GM12878 (cell line): ENCODE measurements around the gene IRAK3. TPM values are rescaled to one million over a fixed set of nuclear protein-coding genes. Genes with fewer than 3 reads are reported as not detected.

Experiments used
- ATAC-seq: fragments of 200-7000 bp; cut with Tn5 transposase; 3 replicates; pipeline ENCODE4 v1.9.1; 2020; ENCODE audit warnings: mild to moderate bottlenecking, moderate library complexity
- BruUV-seq: library from RNA; stranded (reverse); fragments of 400-500 nt; replicated peaks from 2 replicates; lab custom pipeline; 2021; lab: Mats Ljungman, UMichigan
- CTCF ChIA-PET: fragments of 300-600 bp; sonication (Branson Sonifier 250); formaldehyde crosslinking; extraction: SDS; loops from one replicate; lab custom pipeline; 2021; ENCODE audit warnings: inconsistent platforms; lab: Yijun Ruan, JAX
- POLR2A ChIA-PET: fragments of 350-600 bp; formaldehyde crosslinking; extraction: SDS; loops from one replicate; lab custom pipeline; 2021; ENCODE audit warnings: inconsistent platforms; lab: Charles Lee
- RAD21 ChIA-PET: fragments of 300-600 bp; sonication (Branson Sonifier 250); formaldehyde crosslinking; loops from one replicate; lab custom pipeline; 2023; ENCODE audit warnings: antibody characterized with exemption; ENCODE audit not compliant: unreplicated experiment; lab: Charles Lee
- SMC1A ChIA-PET: fragments of 300-600 bp; sonication (Branson Sonifier 250); formaldehyde crosslinking; loops from one replicate; lab custom pipeline; 2023; ENCODE audit not compliant: unreplicated experiment, uncharacterized antibody; lab: Charles Lee
- DNase-seq: peaks from one replicate; pipeline ENCODE4 v3.0.0-alpha.2; 2011; ENCODE audit warnings: low read depth, low spot score
- FAIRE-seq: peaks from 3 replicates; lab custom pipeline; 2011; peaks lifted over from hg19 to GRCh38; lab: Jason Lieb, UNC
- H2AFZ ChIP-seq: 2 replicates; pipeline ENCODE4 v1.6.0; 2011; ENCODE audit warnings: low read depth, low read length, control low read depth; ENCODE audit not compliant: control insufficient read depth
- H3K27ac ChIP-seq: 2 replicates; pipeline ENCODE4 v1.5.1; 2011; ENCODE audit warnings: control low read depth; ENCODE audit not compliant: control insufficient read depth, insufficient read depth
- H3K27me3 ChIP-seq, 2 experiments: replicated peaks in 1 of 2; 2 replicates each; pipeline versions ENCODE4 v1.6.0 to v1.6.1; 2011; ENCODE audit warnings: low read length in 1 of 2; ENCODE audit not compliant: control insufficient read depth in 2 of 2, insufficient read depth in 2 of 2
- H3K36me3 ChIP-seq, 2 experiments: 2 replicates each; pipeline ENCODE4 v1.5.1; 2011; ENCODE audit warnings: low read length in 1 of 2; ENCODE audit not compliant: control insufficient read depth in 2 of 2, insufficient read depth in 2 of 2
- H3K4me1 ChIP-seq: 2 replicates; pipeline ENCODE4 v1.6.1; 2011; ENCODE audit warnings: mild to moderate bottlenecking, low read length, moderate library complexity, mixed read lengths; ENCODE audit not compliant: control insufficient read depth, insufficient read depth
- H3K4me2 ChIP-seq: 2 replicates; pipeline ENCODE4 v1.6.0; 2011; ENCODE audit warnings: control low read depth; ENCODE audit not compliant: control insufficient read depth, insufficient read depth
- H3K4me3 ChIP-seq: fragments of 200-600 bp; sonication (generic); 2 replicates; pipeline ENCODE4 v1.5.1; 2016
- H3K79me2 ChIP-seq: 2 replicates; pipeline ENCODE4 v1.6.0; 2011; ENCODE audit warnings: low read length; ENCODE audit not compliant: control insufficient read depth, insufficient read depth
- H3K9ac ChIP-seq: 2 replicates; pipeline ENCODE4 v1.8.0; 2011; ENCODE audit warnings: low read length, control low read depth, mixed read lengths; ENCODE audit not compliant: control insufficient read depth, insufficient read depth
- H3K9me3 ChIP-seq: replicated peaks from 3 replicates; pipeline ENCODE4 v1.5.1; 2011; ENCODE audit warnings: mild to moderate bottlenecking, low read length; ENCODE audit not compliant: control insufficient read depth, insufficient read depth
- H4K20me1 ChIP-seq: 2 replicates; pipeline ENCODE4 v1.6.0; 2011; ENCODE audit not compliant: control insufficient read depth, insufficient read depth
- BACH1 ChIP-seq: fragments of 450-650 bp; IDR thresholded peaks from 2 replicates; pipeline ENCODE4 v1.6.1; 2017; ENCODE audit warnings: mild to moderate bottlenecking, borderline replicate concordance
- FOXK2 ChIP-seq: fragments of 450-650 bp; IDR thresholded peaks from 2 replicates; pipeline ENCODE4 v1.6.1; 2017; ENCODE audit warnings: mild to moderate bottlenecking, moderate library complexity
- GATAD2B ChIP-seq: fragments of 450-650 bp; conservative IDR thresholded peaks from 2 replicates; pipeline ENCODE4 v1.6.1; 2017; ENCODE audit warnings: low read depth, mild to moderate bottlenecking, moderate library complexity
- HDAC2 ChIP-seq: fragments of 200-600 bp; sonication (generic); IDR thresholded peaks from 2 replicates; pipeline ENCODE4 v1.6.1; 2017
- KLF5 ChIP-seq: fragments of 450-650 bp; IDR thresholded peaks from 2 replicates; pipeline ENCODE4 v1.6.1; 2014; ENCODE audit warnings: mild to moderate bottlenecking; ENCODE audit not compliant: partially characterized antibody
- MLLT1 ChIP-seq: fragments of 450-650 bp; IDR thresholded peaks from 2 replicates; pipeline ENCODE4 v1.6.1; 2016; ENCODE audit warnings: mild to moderate bottlenecking
- NRF1 ChIP-seq: conservative IDR thresholded peaks from 2 replicates; pipeline ENCODE4 v1.6.1; 2011; ENCODE audit warnings: mild to moderate bottlenecking, low read depth, low read length, improper control_type of control experiment
- POLR2A ChIP-seq: IDR thresholded peaks from 2 replicates; pipeline ENCODE4 v1.6.1; 2011; ENCODE audit warnings: low read depth, mild to moderate bottlenecking, low read length
- SIN3A ChIP-seq: IDR thresholded peaks from 2 replicates; pipeline ENCODE4 v1.6.1; 2012; ENCODE audit warnings: low read depth, low read length, improper control_type of control experiment
- TAF1 ChIP-seq: IDR thresholded peaks from 2 replicates; pipeline ENCODE4 v1.6.1; 2011; ENCODE audit warnings: mild to moderate bottlenecking, low read depth, low read length, borderline replicate concordance
- ZNF274 ChIP-seq: IDR thresholded peaks from one replicate; pipeline ENCODE4 v1.8.0; 2011; ENCODE audit not compliant: insufficient read length, insufficient read depth
- WGBS: methylation state at CpG from one replicate; pipeline ENCODE4 v1.1.6; 2016; ENCODE audit warnings: low lambda C conversion rate; ENCODE audit not compliant: insufficient replicate concordance, insufficient coverage; ENCODE audit errors: missing lambda C conversion rate; 5-methylcytosine and 5-hydroxymethylcytosine counted together
- in situ Hi-C: fragments of 300-500 bp; cut with MboI; formaldehyde crosslinking; loops from 9 replicates; pipeline ENCODE4 v1.14.3; 2018; ENCODE audit warnings: mixed read lengths
- intact Hi-C: fragments of 100-400 bp; cut with micrococcal nuclease; formaldehyde crosslinking; loops from one replicate; pipeline ENCODE4 v1.14.2; 2022; ENCODE audit not compliant: unreplicated experiment
- polyA plus RNA-seq, 11 experiments: library from polyadenylated mRNA; depleted of rRNA in 4 of 11; unstranded in 6 of 11; stranded (reverse) in 5 of 11; fragments of >200 nt; fragmentation: Nextera tagmentation in 4 of 11; fragmentation: Illumina TruSeq in 1 of 11; extraction: Ambion mirVana in 4 of 11; extraction: Trizol in 1 of 11; gene quantifications; 1 replicate in 1 of 11; 2 replicates in 10 of 11; pipeline versions ENCODE4 v1.2.1 to v1.2.3, GENCODE V29; 2011 to 2016; ENCODE audit warnings: inconsistent platforms in 2 of 11, missing spikeins in 2 of 11, low read depth in 1 of 11
- total RNA-seq, 4 experiments: library from RNA; depleted of rRNA in 3 of 4; stranded (reverse); fragments of >200 nt in 3 of 4; fragmentation: Illumina TruSeq in 1 of 4; extraction: Trizol in 1 of 4; gene quantifications; 2 replicates each; pipeline versions ENCODE4 v1.2.1 to v1.2.3, GENCODE V29; 2013 to 2021
- TF ChIP-seq, protein P1 (sequence below): fragments of 450-650 bp; formaldehyde crosslinking; IDR thresholded peaks from 2 replicates; pipeline ENCODE4 v1.4.0; 2022; ENCODE audit warnings: mild to moderate bottlenecking, moderate library complexity
- TF ChIP-seq, protein P2 (sequence below): fragments of 450-650 bp; IDR thresholded peaks from 2 replicates; pipeline ENCODE4 v1.6.1; 2017; ENCODE audit warnings: borderline replicate concordance

The IRAK3 gene
- total and polyA plus RNA-seq, 10 of the 15 experiments (the other 5 are each of a cell fraction or from before 2014, with no cell fraction given) = 1.4 to 14.1 (median 5.4) TPM

DNA sequence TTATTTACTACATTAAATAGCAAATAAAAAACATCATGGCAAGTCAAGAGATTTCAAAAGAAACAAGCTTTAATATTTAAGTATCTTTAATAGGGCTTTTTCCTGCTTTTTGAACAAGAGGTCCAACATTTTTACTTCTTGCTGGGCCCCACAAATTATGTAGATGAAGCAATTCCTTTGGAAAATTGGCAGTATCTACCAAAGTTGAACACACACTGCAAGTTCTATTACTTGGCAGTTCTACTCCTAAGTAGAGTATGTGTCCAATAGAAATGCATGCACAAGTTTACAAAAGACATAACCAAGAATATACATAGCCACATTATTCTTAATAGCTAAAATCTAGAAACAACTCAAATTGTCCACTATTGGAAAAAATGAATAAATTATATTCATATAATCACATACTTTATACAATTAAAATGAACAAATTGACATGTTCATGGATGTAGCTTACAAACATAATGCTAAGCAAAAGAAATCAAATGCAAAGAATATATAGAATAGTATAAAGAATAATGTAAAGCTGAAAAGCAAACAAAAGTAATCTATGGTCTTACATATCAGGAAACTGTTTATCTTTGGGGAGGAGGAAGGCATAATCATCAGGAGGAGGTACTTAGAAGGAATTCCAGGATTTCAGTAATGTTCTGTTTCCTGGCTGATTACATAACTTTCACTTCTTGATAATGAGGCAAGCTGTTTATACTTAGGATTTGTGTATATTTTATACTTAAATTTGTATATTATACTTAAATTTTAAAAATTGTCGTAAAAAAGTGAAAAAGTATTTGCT lies 12.7 kb upstream of the IRAK3 start:
- no peak for ATAC-seq
- no peak for TF ChIP-seq KLF5
- TF ChIP-seq, protein P1, sequence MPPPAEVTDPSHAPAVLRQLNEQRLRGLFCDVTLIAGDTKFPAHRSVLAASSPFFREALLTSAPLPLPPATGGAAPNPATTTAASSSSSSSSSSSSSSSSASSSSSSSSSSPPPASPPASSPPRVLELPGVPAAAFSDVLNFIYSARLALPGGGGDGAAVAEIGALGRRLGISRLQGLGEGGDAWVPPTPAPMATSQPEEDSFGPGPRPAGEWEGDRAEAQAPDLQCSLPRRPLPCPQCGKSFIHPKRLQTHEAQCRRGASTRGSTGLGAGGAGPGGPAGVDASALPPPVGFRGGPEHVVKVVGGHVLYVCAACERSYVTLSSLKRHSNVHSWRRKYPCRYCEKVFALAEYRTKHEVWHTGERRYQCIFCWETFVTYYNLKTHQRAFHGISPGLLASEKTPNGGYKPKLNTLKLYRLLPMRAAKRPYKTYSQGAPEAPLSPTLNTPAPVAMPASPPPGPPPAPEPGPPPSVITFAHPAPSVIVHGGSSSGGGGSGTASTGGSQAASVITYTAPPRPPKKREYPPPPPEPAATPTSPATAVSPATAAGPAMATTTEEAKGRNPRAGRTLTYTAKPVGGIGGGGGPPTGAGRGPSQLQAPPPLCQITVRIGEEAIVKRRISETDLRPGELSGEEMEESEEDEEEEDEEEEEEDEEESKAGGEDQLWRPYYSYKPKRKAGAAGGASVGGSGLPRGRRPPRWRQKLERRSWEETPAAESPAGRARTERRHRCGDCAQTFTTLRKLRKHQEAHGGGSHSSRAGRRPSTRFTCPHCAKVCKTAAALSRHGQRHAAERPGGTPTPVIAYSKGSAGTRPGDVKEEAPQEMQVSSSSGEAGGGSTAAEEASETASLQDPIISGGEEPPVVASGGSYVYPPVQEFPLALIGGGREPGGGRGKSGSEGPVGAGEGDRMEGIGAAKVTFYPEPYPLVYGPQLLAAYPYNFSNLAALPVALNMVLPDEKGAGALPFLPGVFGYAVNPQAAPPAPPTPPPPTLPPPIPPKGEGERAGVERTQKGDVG (CRISPR knock-in tag) = no peak
- no peak for TF ChIP-seq ZNF274
- no peak for TF ChIP-seq GATAD2B
- no peak for TF ChIP-seq NRF1
- TF ChIP-seq TAF1 = no peak
- TF ChIP-seq MLLT1 = no peak
- no peak for TF ChIP-seq BACH1
- TF ChIP-seq, protein P2, sequence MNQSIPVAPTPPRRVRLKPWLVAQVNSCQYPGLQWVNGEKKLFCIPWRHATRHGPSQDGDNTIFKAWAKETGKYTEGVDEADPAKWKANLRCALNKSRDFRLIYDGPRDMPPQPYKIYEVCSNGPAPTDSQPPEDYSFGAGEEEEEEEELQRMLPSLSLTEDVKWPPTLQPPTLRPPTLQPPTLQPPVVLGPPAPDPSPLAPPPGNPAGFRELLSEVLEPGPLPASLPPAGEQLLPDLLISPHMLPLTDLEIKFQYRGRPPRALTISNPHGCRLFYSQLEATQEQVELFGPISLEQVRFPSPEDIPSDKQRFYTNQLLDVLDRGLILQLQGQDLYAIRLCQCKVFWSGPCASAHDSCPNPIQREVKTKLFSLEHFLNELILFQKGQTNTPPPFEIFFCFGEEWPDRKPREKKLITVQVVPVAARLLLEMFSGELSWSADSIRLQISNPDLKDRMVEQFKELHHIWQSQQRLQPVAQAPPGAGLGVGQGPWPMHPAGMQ = no peak
- no peak for TF ChIP-seq FOXK2
- no peak for TF ChIP-seq POLR2A
- TF ChIP-seq SIN3A = no peak
- TF ChIP-seq HDAC2 = no peak
- TF ChIP-seq, all 136 proteins: peak for 0
- no peaks in the 10 kb centered on the region for H3K36me3 ChIP-seq
- intact Hi-C loops = no loop called here
- no peaks in the 10 kb centered on the region for H3K9me3 ChIP-seq
- FAIRE-seq = no peak
- ChIA-PET SMC1A (interaction anchor here (0.8 to 1.7 kb wide), 4 partner anchors 10 to 57 kb away, joined by 3 to 9 read pairs (median 4); no protein-coding TSS in a partner anchor), RAD21 (interaction anchor here (0.6 to 0.7 kb wide), 2 partner anchors 9 to 100 kb away, joined by 3 read pairs; no protein-coding TSS in a partner anchor), CTCF (interaction anchor here (0.8 to 1.3 kb wide), 2 partner anchors 8 to 94 kb away, joined by 3 to 9 read pairs; no protein-coding TSS in a partner anchor), POLR2A (interaction anchor here (0.6 to 1.3 kb wide), 4 partner anchors 15 to 744 kb away, joined by 3 read pairs; partner anchors contain the start of gene LLPH)
- H2AFZ ChIP-seq = no peak overlapping the region
- no peak for DNase-seq
- WGBS = 0% methylated on average over 1 of the region's 1 CpG
- H3K27me3 ChIP-seq = no peaks in the 10 kb centered on the region
- no peak overlapping the region for H3K27ac ChIP-seq
- no peak overlapping the region for H3K9ac ChIP-seq
- H4K20me1 ChIP-seq = no peaks in the 10 kb centered on the region
- no peak overlapping the region for H3K4me3 ChIP-seq
- in situ Hi-C loops = no loop called here
- no peaks in the 10 kb centered on the region for H3K79me2 ChIP-seq
- H3K4me2 ChIP-seq = no peak overlapping the region
- no peaks in the 10 kb centered on the region for H3K4me1 ChIP-seq
- BruUV-seq = no TSS peak
